ENCODE measurements around the gene FOXK1.
A peak's percentile ranks its signal among the peaks of the same experiment; 100 is the strongest.

The FOXK1 gene

DNA sequence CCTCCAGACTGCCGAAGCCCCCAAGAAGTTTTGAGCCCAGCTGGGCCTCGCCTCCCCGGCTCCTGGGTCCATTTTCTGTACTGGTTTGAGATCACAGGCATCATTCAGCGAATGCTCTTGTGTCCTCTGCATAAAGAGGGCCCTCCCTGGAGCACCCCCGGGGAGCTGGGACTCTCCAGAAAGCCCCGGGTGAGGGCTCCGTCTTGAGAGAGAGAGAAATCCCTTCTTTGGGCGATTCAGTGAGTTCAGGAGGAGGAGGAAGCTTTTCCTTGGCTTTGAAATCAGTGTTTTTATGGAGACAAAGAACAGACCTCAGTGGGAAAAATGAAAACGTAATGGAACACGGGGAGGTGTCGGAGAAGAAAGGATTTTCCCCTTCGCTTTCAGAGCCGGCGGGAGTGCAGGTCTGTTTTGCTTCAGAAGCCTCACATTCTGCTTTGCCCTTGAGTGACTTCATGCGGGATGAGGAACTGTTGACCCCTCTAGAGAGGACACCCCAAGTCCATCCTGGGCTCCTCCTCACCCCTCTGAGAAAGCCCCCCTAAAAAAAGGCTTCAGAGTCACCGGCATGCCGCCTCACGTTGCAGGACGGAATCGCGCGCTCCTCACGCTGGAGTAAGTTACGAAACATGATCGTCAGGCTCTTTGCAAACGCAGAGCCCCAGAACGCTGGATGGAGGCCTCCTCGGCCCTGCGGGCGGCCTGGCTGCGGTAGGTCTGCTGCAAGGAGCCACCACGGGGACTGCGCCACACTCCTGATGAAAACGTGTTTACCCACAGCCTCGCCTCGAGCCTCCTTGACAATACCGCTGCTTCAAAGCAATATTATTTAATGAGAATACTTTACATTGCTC is 84.8 kb downstream of the FOXK1 start:
- DNase-seq = no peak

DNA sequence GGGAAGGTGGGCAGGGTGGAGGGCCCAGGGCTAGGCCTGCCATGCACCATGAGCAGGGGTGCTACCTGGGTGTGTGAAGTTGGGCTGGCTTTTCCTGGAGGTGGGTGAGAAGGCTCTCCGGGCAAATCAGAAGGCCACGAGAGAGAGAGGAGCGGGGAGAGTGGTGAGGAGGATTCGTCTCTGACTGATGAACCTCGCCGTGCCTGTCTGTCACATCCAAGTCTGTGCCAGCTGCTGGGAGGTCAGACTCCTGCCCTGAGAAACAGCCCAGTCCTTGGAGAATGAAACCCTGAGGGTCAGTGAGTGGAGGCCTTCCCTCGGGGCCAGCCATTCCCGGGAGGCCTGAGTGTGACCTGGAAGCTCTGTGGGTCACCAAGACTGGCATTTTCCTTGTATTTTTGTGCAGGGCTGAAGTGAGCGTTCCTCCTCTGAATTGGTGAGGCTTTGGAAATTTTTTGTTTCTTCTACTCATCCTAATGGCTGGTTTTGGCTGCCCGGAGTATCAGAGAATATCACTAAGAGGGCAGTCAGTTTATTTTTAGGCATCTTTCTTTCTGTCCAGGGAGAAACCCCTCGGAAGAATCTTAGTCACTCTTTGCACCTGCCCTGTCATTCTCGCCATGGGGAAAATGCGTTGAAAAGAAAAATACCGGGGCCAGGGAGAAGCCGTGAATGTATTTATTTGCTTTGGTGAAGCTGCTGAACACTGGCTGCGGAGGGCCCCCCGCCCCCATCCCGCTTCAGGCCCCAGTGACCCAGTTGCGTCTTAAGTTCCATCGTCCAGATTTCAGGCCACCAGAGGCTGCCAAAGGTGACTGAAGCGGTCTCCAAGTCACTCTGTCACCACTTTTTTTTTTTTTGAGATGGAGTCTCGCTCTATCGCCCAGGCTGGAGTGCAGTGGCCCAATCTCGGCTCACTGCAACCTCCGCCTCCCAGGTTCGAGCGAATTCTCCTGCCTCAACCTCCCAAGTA is 86.8 kb downstream of the FOXK1 start:
- no peak for DNase-seq

DNA sequence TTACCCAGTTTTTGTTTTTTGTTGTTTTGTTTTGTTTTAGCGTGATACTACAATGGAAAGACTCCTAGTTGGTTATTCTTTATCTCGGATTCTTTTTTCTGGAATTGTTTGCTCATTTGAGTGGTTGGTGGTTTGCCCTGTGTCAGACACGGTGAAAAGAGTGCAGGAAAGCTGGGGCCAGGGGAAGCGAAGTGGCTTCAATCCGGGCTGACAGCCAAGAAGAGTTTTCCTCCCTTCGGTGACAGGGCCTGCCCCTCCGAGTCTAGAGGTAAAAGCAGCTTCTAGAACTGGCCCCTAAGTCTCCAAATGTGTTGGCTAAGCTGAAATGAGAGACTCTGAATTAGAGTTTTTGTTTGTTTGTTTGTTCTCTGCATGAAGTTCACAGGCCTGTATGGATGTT is 87.7 kb downstream of the FOXK1 start:
- no peak for DNase-seq

DNA sequence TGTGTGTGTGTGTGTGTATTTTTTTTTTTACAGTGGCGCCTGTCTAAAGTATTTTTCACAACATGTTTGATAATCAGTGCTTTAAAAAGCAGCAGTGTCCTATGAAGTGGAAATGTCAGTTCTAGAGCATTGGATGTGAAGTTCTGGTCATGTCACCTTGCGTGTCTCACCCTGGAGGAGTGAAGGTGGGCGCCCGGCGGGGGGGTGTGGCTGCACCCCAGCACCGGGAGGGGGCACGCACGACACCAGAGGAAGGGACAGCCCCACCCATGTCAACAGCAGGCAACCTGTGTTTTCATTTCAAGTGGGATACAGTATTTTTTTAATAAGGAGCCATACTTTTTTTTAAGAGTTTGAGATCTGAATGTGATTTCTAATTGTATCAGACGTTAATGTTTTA is 88.8 kb downstream of the FOXK1 start:
- no peak for DNase-seq

DNA sequence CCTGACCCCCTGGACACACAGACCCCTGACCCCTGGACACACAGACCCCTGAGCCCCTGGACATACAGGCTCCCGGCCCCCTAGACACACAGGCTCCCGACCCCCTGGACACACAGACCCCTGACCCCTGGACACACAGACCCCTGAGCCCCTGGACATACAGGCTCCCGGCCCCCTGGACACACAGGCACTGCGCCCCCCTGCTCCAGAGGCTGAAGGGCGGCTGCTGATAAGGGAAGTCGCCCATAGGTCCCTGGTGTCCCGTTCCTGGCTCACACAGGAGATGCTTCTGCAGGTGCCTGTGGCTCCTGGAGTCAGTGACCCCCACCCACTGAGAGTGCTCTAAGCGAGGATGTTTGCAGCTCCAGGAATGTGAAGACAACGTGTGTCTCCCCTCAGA is 89.6 kb downstream of the FOXK1 start:
- DNase-seq = no peak

DNA sequence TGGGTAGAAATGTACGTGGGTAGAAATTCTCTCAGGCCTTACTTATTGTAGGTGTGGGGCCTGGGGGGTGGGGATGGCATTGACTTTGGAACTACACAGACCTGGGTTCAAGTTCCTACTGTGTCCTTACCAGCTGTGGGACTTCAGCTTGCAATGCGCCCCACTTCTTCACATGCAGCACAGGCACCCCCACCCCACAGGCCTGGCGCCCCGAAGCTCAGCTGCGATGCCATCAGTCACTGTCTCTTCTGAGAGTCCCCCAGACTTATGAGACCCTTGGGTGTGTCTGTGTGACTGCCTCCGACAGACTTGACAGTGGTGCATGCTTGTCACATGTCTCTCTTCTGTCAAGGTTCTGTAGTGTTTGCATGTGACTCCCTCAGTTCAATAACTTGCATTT is 90.2 kb downstream of the FOXK1 start:
- no peak for DNase-seq

DNA sequence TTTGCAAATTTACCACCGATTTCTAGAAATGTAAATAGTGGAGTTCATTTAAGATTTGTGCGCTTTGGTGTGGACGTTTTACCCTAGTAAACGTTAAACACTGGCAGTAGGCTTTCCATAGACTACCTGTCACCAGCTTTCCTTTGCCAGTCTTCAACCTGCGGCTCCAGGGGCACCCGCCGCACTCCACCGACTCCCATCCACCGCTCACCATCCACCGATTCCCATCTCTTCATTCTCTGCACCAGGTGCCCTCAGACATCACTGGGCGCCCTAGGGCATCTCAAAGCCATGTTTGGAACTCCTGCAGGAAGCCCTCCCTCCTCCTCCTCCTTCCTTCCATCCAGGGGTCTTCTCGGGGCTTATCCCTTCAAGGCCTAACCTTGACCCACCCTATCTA is 91.9 kb downstream of the FOXK1 start:
- no peak for DNase-seq

DNA sequence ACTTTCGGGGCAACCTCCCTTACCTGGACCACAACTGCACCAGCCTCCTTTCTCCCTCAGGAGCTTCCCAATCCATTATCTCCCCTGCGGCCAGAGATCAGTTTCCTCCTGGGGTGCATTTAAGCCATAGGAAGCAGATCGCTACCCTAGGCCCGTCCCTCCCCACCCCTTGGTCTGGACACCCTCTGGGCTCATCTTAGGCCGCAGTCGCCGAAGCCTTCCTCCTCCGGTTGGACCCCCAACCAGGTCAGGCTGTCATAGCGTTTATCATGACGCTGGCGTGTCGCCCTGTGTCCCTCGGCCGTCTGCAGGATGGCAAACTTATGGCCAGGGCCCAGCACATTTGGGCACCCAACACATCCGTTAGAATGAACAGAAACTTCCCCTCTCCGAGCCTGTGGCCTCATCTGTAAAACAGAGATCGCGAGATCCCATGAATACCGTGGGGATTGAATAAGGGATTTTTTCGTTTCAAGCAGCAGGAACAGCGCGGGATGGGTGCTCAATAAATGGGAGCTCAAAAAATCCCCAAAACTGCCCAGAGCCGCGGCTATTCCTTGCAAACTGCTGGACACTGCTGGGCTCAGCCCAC is 92.7 kb downstream of the FOXK1 start:
- DNase-seq = peak; percentile 23 to 38

DNA sequence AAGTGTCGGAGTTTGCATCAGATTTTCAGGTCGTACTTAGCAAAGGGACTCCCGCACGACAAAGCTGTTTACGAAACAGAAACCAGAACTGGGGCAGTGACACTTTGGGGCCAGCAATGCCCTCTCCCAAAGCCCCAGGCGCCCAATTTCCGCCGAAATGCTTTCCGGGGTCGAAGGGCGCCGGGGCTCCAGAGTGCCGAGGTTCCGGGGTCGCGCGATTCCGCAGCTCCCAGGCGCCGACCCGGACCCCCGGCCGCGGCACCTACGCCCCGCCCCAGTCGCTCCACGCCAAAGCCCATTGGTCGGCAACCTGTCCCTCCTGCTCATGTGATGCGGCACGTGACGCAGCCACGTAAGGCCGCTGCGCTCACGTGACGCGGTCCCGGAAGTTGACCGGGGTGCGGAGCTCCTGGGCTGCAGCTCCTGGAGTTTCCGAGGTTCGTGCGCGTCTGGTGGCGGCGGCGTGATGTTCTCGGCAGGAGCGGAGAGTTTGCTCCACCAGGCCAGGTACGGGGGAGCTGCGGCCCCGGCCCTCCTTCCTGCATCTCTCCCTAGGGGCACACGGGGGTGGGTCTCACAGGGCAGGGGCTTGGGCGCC is 93.3 kb downstream of the FOXK1 start, which contains the start of gene AP5Z1:
AP5Z1 (plus strand) TSS at position 374 of the 598 bp plus-strand sequence; CDS start at position 467, 93 bp downstream.
- DNase-seq = peak; percentile 94 to 95

DNA sequence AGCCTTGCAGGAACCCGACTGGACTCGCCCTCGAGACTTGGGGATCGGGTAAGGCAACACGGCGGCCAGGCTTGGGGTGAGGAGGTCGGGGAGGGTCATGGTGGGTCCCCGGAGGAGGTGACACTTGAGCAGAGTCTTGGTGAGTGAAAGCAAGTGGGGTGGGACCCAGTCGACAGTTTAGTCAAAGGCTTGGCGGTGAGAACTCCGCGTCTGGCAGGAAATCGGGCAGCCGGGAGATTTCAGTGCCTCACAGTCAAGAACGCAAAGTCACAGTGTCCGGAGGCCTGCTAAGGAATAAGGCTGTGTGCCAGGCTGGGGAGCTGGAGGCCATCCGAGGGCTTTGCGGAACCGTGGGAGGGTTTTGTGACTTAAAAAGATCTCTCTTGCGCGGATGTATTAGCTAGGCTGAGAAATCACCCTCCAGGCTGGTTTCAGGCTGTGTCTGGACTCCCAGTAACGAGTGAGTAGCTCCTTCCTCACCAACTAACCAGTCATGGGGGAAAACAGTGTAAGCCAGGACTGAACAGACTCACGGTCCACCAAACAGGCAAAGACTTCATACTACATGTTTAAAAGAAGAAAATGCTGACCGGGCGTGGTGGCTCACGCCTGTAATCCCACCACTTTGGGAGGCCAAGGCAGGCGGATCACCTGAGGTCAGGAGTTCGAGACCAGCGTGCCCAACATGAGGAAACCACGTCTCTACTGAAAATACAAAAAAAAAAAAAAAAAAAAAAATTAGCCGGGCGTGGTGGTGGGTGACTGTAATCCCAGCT is 93.9 kb downstream of the FOXK1 start:
- DNase-seq = peak; percentile 36 to 37

DNA sequence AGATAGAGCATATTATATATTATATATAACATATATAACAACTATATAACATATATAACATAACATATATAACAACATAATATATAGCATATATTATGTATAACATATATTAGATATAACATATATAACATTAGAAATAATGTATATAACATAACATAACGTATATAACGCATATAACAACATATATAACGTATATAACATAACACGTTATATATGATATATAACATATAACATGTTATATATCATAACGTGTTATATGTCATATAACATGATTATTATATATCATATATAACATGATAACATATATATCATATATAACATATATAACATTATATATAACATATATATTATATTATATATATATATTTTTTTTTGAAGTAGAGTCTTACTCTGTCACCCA is 97.0 kb downstream of the FOXK1 start:
- no peak for DNase-seq

DNA sequence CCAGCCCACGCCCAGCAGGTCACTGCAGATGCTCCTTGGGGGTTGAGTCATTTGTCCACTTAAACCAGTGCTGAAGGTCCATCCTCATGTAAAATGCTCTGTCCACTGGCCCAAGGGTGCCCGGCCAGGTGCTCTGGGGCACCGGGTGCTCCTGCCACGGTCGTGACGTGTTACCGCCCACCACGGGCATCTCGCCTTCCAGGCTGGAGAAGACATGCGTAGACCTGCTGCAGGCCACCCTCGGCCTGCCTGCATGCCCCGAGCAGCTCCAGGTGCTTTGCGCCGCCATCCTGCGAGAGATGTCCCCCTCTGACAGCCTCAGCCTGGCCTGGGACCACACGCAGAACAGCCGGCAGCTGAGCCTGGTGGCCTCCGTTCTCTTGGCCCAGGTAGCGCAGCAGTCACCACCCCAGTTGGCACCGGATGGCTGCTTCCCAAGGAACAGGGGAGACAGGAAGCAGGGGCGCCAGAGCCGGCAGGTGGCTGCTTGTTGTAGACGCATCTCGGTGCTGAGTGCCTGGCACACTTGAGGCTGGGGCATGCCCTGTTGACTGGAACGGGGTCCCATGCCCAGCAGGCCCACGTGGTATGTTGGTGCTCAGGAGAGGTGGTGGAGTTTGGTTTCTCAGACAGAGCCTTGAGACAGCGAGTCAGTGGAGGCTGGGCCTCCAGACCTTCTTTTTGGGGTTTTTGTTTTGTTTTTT is 99.4 kb downstream of the FOXK1 start:
- DNase-seq = no peak

DNA sequence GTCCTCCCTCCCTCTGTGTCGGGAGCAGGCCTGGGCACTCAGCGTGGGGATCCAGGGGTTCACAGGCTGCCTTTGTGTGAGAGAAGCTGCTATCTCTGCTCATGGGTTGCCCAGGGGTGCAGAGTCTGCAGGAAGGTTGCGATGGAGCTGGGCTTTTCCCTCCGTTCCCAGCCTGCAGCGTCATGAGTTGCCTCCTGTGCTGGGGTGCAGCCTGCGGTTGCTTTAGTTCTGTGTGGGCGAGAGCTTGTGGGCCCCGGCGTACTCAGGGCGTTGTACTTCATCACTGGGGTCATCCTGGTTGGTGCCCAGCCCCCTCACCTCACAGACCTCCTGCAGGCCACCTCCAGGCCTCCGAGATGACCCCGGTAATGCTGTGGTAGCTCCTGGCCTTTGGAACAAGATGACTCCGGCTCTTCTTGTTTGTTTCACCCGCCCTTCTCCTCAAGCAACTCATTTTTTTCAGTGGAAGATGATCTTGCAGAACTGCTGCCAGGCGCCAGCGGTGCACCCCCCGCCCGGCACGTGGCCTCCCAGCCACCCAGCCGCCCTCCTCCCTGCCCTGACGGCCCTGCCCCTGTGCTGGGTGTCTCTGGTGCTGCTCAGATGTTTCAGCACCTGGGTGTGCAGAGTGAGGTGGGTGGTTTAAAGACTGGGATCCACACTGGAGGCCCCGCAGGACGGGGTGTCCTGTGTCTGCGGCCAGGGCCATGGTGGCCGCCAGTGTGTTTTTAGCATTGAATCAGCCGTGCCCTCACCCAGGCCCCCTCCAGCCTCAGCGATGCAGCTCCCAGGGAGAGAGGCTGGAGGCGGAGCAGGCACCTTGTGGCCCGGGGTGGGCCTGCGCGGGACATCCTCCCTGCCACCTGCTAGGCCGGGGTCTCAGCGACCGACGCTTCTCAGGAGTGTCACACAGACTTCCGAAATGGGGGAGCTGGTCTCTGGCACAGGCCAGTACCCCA is 100.5 kb downstream of the FOXK1 start:
- no peak for DNase-seq

DNA sequence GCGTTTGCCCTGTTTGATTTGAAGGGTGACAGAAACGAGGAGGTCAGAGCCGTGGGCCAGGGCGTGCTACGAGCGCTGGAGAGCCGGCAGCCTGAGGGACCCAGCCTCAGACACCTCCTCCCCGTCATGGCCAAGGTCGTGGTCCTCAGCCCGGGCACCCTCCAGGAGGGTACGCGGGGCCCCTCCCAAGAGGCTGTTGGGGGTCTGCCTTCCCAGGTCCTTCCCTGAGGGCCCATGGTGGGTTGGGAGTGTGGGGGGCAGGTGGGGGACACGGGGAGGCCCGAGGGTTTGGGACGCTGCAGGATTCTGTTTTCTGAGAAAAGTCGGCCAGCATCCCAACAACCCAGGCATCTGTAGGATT is 101.2 kb downstream of the FOXK1 start:
- DNase-seq = no peak

DNA sequence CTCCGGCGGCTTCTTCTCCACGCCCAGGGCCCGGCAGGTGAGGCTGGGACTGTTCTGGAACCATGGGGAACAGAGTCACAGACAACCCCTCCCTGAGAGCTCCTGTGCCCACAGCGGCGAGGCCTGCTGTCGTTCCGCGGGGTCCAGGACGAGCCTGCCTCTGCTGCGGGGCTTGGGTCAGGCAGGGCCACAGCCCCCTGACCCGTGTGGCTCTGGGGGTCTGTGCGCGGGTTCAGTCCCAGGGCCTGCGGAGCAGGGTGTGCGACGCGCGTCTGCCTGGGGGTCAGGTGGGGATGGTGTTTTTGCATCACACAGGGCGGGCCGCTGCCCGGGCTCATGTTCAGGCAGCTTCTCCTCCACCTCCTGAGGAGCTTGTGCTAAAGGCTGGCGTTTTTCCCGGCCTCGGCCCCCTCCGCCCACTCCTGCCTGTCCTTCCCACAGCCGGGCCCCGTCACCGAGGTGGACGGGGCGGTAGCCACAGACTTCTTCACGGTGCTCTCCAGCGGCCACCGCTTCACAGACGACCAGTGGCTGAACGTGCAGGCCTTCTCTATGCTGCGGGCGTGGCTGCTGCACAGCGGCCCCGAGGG is 101.8 kb downstream of the FOXK1 start:
- no peak for DNase-seq

DNA sequence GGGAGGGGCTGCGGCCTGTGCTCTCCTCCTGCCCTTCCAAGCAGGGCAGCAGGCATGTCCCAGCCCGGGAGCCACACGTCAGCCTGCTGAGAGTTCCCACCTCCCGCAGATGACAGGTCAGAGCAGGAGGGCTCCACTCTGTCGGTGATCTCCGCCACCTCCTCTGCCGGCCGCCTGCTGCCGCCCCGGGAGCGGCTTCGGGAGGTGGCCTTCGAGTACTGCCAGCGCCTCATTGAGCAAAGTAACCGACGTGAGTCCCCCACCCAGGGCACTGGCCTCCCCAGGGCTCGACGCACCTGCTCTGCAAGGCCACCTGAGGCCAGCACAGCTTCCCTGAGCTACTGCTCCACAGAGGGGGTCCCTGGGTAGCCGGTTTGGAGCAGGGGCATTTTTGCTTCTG is 102.7 kb downstream of the FOXK1 start:
- DNase-seq = no peak

DNA sequence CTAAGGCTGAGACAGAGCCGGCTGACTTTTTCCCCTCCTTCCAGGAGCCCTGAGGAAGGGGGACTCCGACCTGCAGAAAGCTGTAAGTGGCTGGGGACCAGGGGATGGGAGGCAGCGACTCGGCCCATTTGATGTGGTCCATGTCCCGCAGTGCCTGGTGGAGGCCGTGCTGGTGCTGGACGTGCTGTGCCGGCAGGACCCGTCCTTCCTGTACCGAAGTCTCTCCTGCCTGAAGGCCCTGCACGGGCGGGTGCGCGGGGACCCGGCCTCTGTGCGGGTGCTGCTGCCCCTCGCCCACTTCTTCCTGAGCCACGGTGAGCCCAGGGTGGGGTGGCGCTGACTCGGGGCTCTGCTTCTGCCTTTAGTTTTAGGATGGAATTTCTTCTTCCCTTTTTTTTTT is 103.3 kb downstream of the FOXK1 start:
- DNase-seq = no peak

DNA sequence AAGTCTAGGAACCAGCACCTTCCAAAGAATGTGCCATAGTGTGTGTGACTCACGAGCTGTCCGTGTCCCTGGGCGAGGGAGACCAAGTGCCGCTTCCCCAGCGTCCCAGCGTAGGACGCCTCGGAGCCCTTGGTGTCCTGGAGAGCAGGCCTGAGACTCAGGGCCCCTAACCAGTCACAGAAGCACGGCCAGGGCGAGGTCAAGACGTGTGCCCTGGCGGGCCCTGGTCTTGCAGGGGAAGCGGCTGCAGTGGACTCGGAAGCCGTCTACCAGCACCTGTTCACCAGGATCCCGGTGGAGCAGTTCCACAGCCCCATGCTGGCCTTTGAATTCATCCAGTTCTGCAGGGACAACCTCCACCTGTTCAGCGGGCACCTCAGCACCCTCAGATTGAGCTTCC is 103.9 kb downstream of the FOXK1 start:
- no peak for DNase-seq

DNA sequence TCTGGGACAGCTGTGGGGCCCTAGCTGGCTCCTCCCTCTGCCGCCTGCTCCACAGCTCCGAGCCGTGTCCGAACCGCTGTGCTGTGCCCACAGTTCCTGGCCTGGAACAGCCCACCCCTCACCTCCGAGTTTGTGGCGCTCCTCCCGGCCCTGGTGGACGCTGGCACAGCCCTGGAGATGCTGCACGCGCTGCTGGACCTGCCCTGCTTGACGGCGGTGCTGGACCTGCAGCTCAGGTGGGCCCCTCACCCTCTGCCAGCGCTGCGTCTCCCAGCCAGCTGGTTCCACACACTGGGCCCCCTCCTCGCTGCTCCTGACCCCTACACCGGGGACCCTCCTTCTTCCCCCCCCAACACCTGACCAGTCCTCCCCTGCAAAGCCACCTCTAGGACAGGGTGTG is 105.4 kb downstream of the FOXK1 start:
- DNase-seq = no peak

Data from activated CD4-positive, alpha-beta T cell treated with anti-CD3 and anti-CD28 coated beads, Interleukin-2, amount 50 U/mL, for 48 hours (primary cell).